HG03045 (cell line): ENCODE results near the gene PLCXD3.
"Not testable (repeated sequence)": the region's sequence is repeated elsewhere in the genome, so short reads cannot be mapped to it uniquely, and the experiment has no call there.

ENCODE experiments used
- ATAC-seq: cut with Tn5 transposase; IDR thresholded peaks from one replicate; pipeline ENCODE4 v1.9.1; 2021; ENCODE audit warnings: mild to moderate bottlenecking, moderate library complexity; ENCODE audit not compliant: unreplicated experiment

Gene PLCXD3

GRCh38 chr5:41363343-41363986 is 146.9 kb downstream of the PLCXD3 start:
- no peak for ATAC-seq

DNA sequence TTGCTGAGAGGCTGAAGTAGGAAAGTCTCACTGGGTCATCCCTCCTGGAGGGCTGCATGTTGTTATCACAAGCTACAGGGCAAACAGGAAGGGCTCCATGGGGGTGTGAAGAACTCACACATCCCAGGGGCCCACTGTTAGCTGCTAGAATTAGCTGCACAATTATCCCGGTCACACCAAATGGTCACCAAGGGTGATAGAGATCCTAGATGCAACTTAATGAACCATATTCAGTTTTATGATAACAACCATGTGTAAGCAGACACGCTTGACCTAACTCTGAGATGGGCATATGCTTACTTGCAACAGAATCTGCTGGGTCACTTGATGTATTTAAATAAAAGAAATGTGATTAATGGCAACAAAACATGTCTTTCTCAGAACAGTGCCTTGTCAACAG is 153.6 kb downstream of the PLCXD3 start:
- no peak for ATAC-seq

GRCh38 chr5:41349846-41350245 is 160.6 kb downstream of the PLCXD3 start:
- no peak for ATAC-seq

- no peak for ATAC-seq
Observed at GRCh38 chr5:41347569-41347968, 162.8 kb downstream of the PLCXD3 start.

- ATAC-seq = no peak
Observed at GRCh38 chr5:41346609-41347008, 163.8 kb downstream of the PLCXD3 start.

DNA sequence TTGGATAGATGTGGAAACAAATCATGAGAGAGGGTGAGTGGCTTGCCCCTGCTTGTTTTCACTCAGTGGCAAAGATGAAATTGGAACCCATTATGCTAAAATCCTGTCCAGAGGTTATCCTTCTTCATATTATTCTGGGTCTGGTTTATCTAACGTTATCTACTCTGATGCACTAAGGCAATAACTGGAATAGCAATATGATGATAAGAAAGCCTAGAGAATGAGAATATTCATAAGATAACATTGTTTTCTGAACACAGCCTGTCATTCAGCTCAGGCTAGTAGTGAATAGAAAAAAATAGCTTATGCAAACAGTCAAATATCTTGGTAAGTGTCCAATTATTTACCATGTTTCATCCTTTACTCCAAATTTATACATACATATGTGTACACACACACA is 165.1 kb downstream of the PLCXD3 start:
- ATAC-seq = no peak

DNA sequence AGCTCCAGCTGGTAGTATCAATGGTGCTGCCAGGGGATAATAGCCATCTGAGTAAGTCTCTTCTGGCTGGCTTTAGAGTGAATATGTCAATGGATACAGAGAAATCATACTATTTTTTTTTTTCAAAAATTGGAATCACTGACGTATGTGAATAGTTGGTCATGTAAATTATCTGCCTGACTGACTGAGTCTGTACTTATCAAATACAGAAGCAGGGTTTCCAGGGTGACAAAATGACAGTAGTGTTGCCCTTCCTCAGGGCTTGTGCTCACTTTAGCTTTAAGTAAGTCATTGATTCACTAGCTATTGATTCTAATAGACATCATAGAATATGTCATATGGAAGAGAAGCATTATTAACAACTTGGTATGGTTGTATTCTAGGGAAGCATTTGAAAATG is 171.1 kb downstream of the PLCXD3 start:
- no peak for ATAC-seq

DNA sequence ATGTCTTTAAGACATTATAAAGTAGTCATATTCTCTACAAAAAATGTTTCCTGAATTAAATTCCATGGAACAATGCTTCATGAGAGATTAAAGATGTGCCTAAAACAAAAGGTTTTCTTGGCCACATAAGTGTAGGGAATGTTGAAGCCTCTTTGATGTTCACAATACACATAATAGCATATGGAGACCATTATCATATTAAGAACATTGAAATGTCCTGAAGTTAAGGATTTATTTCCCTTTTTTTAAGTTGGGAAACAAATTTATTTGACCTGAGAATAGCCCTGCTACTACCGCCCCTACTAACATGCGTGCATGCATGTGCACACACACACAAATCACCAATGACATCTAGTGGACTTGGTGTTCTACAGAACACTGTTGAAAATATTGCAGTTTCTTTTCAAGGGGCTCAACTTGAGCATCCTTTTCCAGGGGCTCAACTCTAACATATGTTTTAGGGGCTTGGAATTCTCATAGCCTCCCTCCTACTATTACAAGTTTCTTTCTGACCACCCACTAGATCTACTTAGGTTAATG is 172.2 kb downstream of the PLCXD3 start:
- ATAC-seq = no peak

- ATAC-seq = no peak
Observed at GRCh38 chr5:41337724-41338123, 172.7 kb downstream of the PLCXD3 start.

DNA sequence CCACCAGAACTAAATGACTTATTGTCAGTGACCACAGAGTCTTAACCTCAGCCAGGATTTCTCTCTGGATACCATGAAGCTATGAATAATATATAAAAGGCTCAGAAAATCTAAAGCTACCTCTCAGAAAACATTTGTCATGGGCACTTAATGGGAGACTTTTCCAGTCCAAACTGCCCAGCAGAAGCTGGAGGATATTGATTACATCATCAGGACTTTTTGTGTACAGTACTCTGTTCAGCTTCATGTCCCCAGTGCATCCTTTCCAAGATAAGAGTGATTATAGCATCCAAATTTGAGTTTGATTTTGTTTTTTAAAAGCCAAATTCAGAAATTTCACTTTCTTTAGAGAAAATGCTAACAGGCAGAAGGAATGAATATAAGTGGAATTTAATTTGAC is 173.2 kb downstream of the PLCXD3 start:
- ATAC-seq = no peak

DNA sequence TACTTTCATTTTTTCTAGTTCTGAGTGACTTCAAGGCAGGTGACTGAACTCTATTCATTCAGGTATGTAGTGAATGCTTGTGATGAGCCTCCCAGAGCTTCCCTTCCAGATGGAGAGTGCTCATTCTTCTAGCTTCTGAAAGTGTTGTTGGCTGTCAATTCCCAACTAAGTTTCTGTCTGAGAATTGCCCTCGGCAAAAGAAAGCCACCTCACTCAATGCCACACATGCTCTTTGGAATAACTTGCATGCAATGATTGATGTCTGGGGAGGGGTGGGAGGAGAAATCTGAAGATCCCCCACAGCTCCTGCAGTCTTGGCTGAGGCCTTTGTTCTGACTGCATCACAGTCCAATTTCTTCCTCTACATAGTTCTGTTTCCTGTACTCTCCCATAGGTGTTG is 173.9 kb downstream of the PLCXD3 start:
- ATAC-seq = no peak

DNA sequence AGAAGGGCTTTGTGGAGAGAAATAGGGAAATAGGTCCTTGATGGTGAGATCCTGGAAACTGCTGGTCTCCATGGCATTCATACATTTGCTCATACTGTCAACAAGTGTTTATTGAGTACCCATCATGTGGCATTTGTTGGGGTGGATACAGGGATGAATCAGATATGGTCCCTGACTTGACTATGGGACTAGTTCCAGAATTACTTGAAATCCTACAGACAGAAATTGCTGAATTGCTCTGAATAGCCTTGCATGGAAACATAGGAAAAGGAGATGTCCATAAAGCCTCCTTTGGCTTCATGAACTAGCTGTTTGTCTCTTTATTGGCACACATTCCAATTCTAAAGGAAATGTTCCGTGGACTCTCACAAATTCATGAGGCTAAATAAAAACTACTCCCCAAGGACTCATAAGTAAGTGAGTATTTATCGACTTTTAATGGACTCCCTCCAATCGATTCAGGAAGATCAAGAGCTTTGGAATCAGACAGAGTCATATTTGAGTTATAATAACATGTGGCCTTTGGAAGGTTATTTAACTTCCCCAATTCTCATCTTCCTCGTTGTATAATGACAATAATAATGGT is 174.7 kb downstream of the PLCXD3 start:
- no peak for ATAC-seq

GRCh38 chr5:41334758-41335157 is 175.6 kb downstream of the PLCXD3 start:
- ATAC-seq = no peak

DNA sequence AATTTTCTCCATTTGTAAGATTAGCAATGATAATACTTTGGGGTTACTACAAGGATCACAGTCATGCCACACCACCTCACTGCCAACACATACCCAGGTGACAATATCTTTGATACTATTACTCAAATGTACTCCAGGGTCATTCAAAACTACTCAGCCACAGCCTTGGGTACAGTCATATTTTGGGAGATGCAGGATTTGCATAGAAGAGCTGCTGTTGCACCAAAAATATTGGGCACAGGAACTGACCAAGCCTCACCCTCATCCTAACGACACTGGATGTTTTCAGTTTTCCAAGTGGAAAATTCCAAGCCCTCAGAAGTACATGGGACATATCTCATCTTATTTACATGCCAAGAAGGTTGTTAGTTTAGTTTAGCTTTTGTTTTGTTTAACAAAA is 176.2 kb downstream of the PLCXD3 start:
- ATAC-seq = no peak

- ATAC-seq = no peak
Observed at GRCh38 chr5:41325074-41325473, 185.3 kb downstream of the PLCXD3 start.

DNA sequence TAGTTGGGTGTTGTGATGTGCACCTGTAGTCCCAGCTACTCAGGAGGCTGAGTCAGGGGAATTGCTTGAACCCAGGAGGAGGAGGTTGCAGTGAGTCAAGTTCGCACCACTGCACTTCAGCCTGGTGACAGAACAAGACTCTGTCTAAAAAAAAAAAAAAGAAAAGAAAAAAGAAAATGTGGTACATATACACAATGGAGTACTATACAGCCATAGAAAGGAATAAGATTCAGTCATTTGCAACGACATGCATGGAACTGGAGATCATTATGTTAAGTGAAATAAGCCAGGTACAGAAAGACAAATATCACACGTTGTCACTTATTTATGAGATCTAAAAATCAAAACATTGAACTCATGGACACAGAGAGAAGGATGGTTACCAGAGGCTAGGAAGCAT is 187.6 kb downstream of the PLCXD3 start:
- ATAC-seq = not testable (repeated sequence)

DNA sequence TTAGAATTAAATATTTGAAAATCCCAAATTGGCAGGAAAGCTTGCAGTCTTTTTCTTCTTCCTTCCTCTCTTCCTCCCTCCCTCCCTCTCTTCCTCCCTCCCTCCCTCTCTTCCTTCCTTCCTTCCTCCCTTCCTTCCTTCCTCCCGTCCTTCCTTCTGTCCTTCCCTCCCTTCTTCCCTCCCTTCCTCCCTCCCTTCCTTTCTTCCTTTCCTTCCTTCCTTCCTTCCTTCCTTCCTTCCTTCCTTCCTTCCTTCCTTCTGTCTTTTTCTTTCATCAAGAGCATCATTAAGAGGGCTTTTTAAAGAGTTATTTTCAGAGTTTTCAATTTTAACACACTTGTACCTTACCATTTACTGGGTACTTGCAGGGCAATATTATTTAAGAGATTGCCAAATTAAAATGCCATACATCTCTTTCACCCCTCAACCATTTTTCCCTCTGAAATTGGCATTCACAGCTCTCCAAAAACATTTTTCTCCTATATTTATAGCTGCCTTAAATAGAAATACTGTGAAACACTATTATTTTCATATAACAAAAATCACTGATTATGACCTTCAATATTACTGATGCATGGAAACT is 197.8 kb downstream of the PLCXD3 start:
- no peak for ATAC-seq

DNA sequence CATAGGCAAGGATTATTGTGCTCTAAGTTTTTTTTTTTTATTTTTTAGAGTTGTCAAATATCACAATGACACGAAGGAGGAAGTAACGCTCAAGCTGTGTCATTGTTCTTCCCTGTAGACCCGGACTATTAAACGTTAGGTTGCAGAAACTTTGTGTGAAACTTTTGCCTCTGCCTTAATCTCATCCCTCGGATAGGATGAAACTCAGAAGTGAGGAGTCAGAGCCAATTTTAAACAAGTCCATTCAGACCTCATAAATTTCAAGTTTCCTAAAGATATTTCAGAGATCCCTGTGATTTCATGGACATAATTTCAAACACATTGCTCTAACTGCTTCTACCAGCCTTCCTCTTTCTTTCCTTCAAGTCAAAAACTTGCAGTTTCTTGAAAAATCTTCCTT is 198.3 kb downstream of the PLCXD3 start:
- no peak for ATAC-seq

DNA sequence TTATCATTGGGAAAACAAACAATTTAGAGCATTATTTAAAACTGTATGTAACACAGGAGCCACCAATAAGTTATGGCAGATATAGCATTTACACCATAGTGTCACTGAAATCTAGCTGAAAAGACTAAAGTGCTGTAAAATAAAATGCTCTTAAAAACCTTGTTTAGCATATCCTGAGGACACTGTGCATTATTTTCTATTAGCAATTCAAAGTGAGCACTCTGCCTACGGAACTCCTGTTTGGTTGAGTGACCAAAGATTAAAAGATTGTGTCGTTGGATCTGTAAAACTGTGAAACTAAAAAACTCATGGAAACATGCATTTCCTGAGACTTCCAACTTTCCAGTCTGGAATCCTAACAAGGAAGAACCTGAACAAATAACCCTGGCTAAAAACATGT is 201.1 kb downstream of the PLCXD3 start:
- no peak for ATAC-seq

- ATAC-seq = no peak
Observed at GRCh38 chr5:41306005-41306404, 204.4 kb downstream of the PLCXD3 start.

- ATAC-seq = no peak
Observed at GRCh38 chr5:41305056-41305455, 205.3 kb downstream of the PLCXD3 start.

GRCh38 chr5:41296066-41296465 is 214.3 kb downstream of the PLCXD3 start:
- no peak for ATAC-seq
